Measurements from ENCODE around the gene LINGO4.
A peak's percentile ranks its signal among the peaks of the same experiment; 100 is the strongest.

Gene LINGO4

DNA sequence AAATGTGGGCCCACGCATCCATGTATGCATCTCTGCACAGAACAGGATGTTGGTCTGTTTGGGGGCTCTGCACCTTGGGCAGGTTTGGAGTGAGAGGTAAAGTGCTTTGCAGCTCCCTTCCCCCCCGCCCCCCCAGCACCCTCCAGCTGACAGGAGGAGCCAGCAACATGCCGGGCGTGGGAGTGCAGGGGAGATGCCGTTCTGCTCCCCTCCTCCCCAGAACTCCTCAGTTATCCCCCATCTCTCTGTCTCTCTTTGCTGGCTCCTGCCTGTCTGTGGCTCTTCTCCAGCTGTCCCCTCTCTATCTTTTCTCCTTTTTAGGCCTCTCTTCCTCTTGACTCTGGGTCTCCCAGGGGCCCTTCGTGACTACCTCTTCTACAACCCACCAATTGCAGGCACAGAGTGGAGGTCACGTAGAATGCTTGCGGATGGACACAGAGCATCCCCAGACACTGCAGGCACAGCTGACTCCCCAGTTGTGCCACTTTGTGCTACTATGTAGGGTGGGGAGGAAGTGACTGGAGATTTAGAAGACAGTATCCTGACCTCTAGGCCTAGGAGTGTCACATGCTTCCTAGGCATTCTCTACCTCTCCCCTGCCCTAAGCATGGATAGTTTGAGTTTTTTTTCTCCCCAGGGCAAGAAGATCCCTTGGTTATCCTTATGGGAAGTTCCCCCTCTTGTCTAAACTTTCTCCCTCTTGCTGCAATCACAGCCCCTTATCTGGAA lies 28.1 kb upstream of the LINGO4 start:
- no peak for DNase-seq

- DNase-seq: no peak
Observed at GRCh38 chr1:151832318-151832980, 27.2 kb upstream of the LINGO4 start.

DNA sequence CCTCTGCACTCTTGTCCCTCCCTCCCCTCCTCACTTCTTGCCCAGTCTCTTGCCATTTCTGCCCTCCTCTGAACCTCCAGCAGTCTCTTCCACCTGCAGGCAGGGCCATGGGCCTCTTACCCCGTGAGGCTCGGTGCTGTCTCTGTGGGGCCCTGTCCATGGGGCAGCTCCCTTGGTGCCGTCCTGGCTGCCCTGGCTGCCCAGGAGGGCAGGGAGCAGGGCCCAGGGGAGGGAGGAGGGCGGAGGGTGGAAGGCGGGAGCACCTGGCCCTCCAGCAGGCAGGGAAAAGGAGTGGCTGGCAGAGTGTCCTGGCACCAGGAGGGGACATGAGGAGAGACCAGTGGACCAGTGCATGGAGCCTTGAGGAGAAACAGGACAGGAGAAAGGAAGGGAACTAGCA lies 26.4 kb upstream of the LINGO4 start, which contains the start of gene RORC:
Gene RORC (minus strand): TSS at position 198 of the 400 bp plus-strand sequence. CDS start 38 bp downstream, at position 160.
- DNase-seq: no peak

DNA sequence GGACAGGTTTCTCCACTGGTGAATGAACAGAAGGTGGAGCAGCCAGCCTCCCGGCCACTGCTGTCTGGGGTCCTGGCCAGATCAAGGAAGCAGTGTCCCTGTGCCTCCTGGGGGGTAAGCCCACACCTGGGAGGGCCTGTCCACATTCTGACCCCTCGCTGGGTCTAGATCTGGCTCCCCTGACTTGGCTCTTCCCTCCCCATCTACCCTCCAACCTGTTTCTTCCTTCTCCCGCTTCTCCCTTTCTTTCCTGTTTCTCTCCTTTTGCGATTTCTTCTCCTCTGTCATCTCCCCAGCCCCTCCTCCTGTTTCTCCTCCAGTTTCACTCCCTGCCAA lies 26.0 kb upstream of the LINGO4 start:
- DNase-seq: no peak

GRCh38 chr1:151830055-151830454 lies 24.8 kb upstream of the LINGO4 start:
- no peak for DNase-seq

GRCh38 chr1:151829352-151830046 lies 24.3 kb upstream of the LINGO4 start:
- DNase-seq: peak in 1 of 5 donors; percentile 81

- DNase-seq: no peak
Observed at GRCh38 chr1:151828921-151829320, 23.7 kb upstream of the LINGO4 start.

DNA sequence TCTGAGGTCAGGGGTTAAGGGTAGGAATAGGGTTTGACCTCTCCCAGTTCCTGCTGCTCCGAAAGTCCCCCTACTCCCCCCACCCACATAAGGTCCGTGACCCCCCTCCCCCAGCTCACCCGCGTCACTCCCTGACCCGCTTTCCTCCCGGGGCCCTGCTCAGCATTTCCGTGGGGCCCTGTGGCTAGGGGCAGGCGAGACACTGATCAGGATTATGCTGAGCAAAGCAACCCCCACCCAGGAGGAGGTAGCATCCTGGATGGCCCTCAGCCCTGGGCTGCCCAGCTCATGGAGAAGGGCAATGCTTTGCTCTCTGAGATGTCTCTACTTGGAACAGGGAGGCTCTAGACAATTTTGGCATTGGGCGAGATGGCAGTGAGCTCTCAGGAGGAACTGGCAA lies 22.6 kb upstream of the LINGO4 start:
- no peak for DNase-seq

- no peak for DNase-seq
Observed at GRCh38 chr1:151825751-151826660, 20.8 kb upstream of the LINGO4 start.

DNA sequence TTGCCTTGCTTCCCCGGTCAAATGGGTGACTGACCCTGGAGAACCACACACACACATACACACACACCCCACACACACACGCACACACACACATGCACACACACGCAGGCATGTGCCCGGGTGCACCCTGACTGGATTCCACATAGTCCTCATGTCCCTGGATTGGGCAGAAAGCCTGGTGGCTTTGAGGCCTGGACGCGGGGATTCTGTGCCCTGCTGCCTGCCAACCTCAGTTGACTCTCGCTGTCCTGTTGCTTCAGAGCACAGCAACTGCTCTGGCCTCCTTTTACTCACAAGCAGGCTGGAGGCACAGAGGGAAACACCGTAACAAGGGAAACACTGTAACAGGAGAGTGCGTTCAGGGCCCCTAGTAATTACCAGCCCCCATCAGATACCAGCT lies 20.0 kb upstream of the LINGO4 start:
- DNase-seq: no peak

DNA sequence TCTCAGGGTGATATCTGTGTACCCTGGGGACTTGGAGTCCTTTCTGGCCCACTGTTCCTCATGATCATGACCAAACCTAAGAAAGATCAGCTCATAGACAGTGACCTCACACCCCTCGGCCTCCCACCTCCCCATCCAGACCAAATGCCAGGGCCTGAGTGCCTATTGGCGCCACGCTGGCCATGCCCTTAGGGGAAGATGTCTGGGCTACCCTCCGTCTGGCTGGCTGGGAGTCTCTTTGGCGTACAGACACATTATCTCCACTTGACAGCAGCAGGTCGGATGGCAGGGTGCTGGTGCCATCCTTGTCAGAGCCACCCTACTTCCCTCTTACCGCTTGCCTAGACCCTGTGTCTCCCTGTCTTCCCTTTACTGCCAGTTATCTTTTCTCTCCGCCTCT lies 18.0 kb upstream of the LINGO4 start:
- no peak for DNase-seq

DNA sequence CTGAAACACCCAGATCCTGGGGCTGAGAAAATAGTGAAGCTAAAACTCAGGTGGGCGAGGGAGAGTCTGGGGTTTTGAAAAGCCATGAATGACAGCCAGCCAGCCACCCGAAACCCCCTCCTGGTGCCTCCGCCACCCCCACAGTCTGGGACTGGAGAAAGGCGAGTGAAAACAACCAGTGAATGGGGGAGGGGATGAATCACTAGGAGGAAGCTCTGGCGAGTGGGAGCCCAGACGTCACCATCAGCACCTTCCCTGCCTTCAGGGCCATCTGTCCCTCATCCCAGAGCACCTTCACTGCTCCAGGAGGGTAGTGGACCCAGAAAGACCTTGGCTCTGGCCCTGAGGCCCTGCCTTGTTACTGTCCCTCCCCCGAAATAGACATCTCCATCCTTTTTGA lies 17.2 kb upstream of the LINGO4 start:
- no peak for DNase-seq

GRCh38 chr1:151820940-151821339 lies 15.7 kb upstream of the LINGO4 start:
- DNase-seq: peak in 1 of 5 donors; percentile 29

GRCh38 chr1:151819976-151820623 lies 14.9 kb upstream of the LINGO4 start:
- peak in 1 of 5 donors; percentile 47 for DNase-seq

DNA sequence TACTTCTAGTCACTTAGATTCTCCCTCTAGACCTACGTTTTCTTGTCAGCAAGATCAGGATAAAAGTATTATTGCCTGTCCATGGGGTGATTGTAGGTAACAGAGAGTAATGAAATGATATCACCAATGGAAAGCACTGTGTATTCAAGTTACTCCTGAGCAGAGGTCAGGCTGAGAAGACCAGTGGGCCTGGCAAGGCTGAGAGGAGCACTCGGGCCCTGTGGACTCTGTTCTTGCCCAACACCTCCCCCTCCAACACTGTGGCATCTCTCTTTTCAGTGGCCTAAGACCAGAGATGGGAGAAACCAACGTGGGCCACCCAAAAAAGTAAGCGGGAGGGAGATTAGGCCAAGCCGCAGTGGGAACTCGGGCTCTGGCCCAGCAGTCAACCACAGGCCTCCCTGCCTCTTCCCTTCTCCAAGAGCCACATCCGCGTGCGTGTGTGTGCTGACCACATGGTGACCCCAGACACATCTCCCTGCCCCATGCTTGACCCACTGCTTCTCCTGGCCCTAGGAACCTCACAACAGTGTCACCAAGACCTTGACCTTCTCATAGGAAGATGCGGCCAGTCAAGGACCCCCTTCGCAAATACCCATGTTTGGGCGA lies 14.1 kb upstream of the LINGO4 start:
- no peak for DNase-seq

GRCh38 chr1:151817353-151817730 lies 12.1 kb upstream of the LINGO4 start:
- no peak for DNase-seq

DNA sequence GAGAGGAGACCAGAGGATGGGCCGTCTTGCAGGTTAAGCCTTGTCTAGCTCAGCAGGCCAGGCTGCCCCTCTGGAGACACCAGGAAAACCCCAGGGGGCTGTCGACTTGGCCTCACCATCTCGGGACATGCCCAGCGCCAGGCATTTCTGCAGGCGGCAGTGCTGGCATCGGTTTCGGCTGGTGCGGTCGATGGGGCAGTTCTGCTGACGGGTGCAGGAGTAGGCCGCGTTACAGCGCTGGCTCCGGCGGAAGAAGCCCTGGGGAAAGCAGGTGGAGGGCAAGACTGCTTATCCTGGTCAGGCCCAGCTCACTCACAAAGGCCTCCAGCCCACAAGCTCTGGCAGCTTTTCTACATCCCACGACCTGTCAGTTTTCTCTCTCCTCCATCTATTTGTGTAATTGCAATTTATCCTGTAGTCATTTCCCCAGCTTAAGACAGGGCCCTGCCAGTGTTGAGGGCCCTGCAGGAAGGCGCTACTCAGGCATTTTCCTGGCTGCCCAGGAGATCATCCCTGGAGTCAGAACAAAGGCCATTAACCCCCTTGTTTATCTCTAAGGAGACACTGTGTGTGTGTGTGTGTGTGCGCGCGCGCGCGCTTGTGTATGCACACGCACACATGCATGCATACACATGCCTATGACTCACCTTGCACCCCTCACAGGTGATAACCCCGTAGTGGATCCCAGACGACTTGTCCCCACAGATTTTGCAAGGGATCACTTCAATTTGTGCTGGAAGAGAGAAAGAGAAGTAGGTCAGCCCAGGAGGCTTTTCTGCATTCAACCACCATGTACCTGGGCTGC lies 11.5 kb upstream of the LINGO4 start:
- no peak for DNase-seq

- DNase-seq: peak in 3 of 5 donors; percentile 29 to 57 (median 30)
Observed at GRCh38 chr1:151815716-151816327, 10.6 kb upstream of the LINGO4 start.

GRCh38 chr1:151814971-151815545 lies 9.8 kb upstream of the LINGO4 start:
- no peak for DNase-seq

- DNase-seq: no peak
Observed at GRCh38 chr1:151814426-151814825, 9.2 kb upstream of the LINGO4 start.

Data from T-helper 1 cell (primary cell).